ENCODE measurements around the gene CLCN3.

DNA sequence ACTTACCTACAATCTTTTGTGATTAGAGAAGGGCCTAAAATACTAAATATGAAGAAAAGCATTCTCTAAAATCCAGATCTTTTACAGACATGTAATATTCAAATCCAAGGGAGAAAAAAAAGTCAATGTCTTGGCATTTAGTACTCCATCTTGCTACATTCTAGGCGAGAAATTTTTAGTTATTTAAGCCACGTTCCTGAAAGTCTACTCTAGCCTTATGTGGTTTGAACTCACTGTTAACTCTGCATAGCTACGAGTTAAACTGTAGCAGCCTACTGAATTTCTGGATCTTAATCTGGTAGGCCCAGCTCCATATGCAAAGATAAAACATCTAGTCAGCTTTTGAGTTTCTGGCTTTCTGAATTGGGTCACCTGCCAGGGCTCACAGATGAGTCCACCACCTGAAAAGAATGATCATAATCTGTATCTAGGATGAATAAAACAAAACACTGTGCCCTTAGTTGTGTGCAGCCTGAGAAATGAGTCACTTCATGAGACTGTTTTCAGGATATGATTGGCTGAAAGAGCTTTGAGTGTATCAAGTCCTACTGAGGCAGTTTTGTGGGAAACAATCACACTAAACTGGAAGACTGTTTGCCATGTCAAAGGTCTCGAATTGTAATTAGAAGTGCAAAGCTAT lies 4.8 kb upstream of the CLCN3 start:
- no peak for TF ChIP-seq POLR2AphosphoS5 (IDR thresholded peaks at IDR 0.05; ENCODE audit: low read depth, low read length)
- no peak for TF ChIP-seq POLR2A (IDR thresholded peaks at IDR 0.05; ENCODE audit: low read depth, low read length)
- TF ChIP-seq TAF1 (IDR thresholded peaks at IDR 0.05; ENCODE audit: borderline replicate concordance, low read depth, low read length), result no peak

Measured in GM12892 (cell line).